GM12872 (cell line): ENCODE results near the gene ANKRD55.

Experiments
- TF ChIP-seq, protein P1 (sequence below): IDR thresholded peaks from 3 replicates; pipeline ENCODE4 v1.5.1; 2011; ENCODE audit warnings: low read depth, mild to moderate bottlenecking, low read length, moderate library complexity; ENCODE audit not compliant: insufficient read depth

Gene ANKRD55

DNA sequence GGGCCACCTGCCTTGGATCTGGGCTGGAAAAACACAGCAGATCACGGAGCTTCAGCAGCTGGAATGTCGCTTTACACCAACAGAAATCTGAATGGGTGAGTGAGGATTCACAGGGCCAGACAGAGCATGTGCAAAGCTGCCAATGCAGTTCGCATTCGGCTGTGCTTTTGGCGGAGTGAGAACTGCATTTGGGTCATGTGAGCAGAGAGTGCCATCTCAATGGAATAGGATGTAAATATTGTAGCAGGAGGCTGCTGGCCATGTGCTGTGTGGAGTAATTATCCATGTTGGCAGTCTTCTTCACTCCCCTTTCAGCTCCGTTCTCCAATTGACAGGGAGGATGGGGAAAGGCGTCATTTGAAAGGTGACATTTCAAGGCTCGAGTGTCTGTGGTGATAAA lies at the start of gene ANKRD55:
Gene ANKRD55, minus strand, starts transcription at position 101 of the 400 bp plus-strand sequence. CDS start 417 bp downstream, outside the sequence.
- TF ChIP-seq, protein P1, sequence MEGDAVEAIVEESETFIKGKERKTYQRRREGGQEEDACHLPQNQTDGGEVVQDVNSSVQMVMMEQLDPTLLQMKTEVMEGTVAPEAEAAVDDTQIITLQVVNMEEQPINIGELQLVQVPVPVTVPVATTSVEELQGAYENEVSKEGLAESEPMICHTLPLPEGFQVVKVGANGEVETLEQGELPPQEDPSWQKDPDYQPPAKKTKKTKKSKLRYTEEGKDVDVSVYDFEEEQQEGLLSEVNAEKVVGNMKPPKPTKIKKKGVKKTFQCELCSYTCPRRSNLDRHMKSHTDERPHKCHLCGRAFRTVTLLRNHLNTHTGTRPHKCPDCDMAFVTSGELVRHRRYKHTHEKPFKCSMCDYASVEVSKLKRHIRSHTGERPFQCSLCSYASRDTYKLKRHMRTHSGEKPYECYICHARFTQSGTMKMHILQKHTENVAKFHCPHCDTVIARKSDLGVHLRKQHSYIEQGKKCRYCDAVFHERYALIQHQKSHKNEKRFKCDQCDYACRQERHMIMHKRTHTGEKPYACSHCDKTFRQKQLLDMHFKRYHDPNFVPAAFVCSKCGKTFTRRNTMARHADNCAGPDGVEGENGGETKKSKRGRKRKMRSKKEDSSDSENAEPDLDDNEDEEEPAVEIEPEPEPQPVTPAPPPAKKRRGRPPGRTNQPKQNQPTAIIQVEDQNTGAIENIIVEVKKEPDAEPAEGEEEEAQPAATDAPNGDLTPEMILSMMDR: no peak

GRCh38 chr5:56282216-56282615 lies 49.1 kb upstream of the ANKRD55 start:
- TF ChIP-seq, protein P1: no peak

DNA sequence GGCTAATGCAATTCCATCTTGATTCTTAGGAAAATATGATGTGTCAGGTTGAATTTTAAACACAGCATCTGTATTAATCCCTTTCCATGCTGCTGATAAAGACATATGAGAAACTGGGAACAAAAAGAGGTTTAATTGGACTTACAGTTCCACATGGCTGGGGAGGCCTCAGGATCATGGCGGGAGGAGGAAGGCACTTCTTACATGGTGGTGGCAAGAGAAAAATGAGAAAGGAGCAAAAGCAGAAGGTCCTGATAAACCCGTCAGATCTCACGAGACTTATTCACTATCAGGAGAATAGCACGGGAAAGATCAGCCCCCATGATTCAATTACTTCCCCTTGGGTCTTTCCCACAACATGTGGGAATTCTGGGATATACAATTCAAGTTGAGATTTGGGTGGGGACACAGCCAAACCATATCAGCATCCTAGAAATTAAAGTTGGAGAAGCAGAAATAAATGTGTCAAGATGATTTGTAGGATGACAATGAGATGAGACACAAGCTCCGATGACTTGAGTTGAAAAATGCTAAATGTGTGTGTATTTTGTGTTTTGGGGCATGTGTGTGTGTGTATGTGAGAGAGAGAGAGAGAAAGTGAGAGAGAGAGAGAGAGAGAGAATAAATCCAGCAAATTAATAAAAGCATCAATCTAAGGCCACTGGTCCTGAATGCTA lies 48.5 kb upstream of the ANKRD55 start:
- TF ChIP-seq, protein P1: no peak

GRCh38 chr5:56279979-56280378 lies 46.8 kb upstream of the ANKRD55 start:
- TF ChIP-seq, protein P1: no peak

DNA sequence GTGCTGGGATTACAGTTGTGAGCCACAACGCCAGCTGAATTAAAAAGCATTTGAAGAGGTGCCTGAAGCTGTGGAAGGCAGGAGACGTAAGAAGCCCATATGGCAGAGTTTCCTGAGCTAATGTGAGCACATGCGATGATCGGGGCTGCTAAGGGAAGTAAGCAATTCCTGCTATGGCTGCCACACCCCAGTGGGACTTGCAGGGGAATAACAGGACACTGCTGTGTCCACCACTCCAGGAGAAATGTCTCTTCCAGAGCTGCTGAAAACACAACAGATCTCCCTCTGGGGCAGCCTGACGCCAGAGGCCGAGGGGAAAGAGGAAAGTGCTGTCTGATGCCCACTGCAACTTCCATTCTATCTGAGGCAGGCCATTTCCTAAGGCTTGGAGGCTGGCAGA lies 46.2 kb upstream of the ANKRD55 start:
- TF ChIP-seq, protein P1: no peak

DNA sequence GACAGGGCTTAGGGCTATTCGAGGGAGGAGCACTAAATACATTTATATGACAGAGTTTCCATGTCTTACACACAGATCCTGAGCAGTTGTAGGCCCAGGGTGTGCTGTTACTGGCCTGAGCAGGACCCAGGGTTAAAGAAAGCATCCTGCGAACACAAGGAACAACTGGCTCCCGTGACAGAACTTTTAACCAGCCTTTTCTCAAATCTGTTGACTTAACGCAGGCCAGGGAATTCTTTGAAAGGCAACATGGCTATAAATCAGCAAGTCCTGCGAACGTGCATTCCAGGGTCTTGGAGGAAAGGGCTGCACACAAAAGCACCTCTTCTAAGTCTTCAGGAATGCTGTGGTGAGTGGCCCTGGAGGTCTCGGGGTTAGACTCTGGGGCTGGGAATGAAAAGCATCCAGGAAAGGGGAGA lies 45.2 kb upstream of the ANKRD55 start:
- TF ChIP-seq, protein P1: no peak

DNA sequence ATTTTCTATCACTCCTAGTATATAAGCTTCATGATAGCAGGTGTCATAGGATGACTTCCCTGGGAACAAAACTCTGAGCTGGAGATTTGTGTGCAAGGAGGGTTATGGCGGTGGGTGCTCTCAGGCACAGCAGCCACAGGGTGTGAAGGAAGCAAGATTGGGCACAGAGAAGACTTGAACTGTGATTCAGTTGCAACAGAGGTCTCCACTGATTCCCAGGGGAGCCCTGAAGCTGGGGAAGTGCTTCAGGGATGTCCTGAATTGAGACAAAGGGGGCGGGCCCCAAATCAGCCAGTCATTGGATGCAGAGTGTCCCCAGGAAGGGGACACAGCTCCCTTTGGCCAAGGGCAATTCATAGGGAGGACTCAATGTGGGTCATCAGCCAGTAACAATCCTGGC lies 44.4 kb upstream of the ANKRD55 start:
- TF ChIP-seq, protein P1: no peak
